HEK293 (cell line): ENCODE measurements around the gene DDB1.
A peak's percentile ranks its signal among the peaks of the same experiment; 100 is the strongest.

Experiments used
- CTCF ChIA-PET: fragments of 350-600 bp; formaldehyde crosslinking; extraction: SDS; loops from one replicate; lab custom pipeline; 2021; ENCODE audit warnings: antibody characterized with exemption; lab: Yijun Ruan, JAX
- POLR2A ChIA-PET: fragments of 300-600 bp; formaldehyde crosslinking; extraction: SDS; loops from one replicate; lab custom pipeline; 2020; ENCODE audit warnings: antibody characterized with exemption, inconsistent platforms; lab: Yijun Ruan, JAX
- H3K27ac ChIP-seq: fragments of 200-500 bp; sonication (Bioruptor generic); 2 replicates; pipeline ENCODE4 v1.5.1; 2014; ENCODE audit warnings: low read depth, low read length, control low read depth, inconsistent platforms; ENCODE audit errors: extremely low read depth
- H3K36me3 ChIP-seq, 2 experiments: fragments of 200-500 bp in 1 of 2; sonication (Bioruptor generic) in 1 of 2; 1 replicate in 1 of 2; 2 replicates in 1 of 2; pipeline ENCODE4 v1.5.1; 2014 to 2017; ENCODE audit warnings: inconsistent platforms in 2 of 2, low read length in 2 of 2; ENCODE audit not compliant: control insufficient read depth in 2 of 2, insufficient read depth in 1 of 2
- H3K4me1 ChIP-seq: fragments of 200-500 bp; sonication (Bioruptor generic); 2 replicates; pipeline ENCODE4 v1.5.1; 2014; ENCODE audit warnings: mild to moderate bottlenecking, low read length, inconsistent platforms; ENCODE audit not compliant: control insufficient read depth, insufficient read depth
- H3K4me3 ChIP-seq: 2 replicates; pipeline ENCODE4 v1.5.1; 2011; ENCODE audit warnings: low read depth, mild to moderate bottlenecking, control low read depth, low read length, moderate library complexity
- H3K9me3 ChIP-seq: fragments of 200-500 bp; sonication (Bioruptor generic); 2 replicates; pipeline ENCODE4 v1.5.1; 2014; ENCODE audit warnings: low read depth, low read length, inconsistent platforms; ENCODE audit not compliant: control insufficient read depth, insufficient read depth
- GLIS1 ChIP-seq: fragments of 450-650 bp; formaldehyde crosslinking; IDR thresholded peaks from 2 replicates; pipeline ENCODE4 v1.5.1; 2016; ENCODE audit warnings: missing biosample characterization, missing genetic modification characterization
- HOXC10 ChIP-seq: sonication (generic); formaldehyde crosslinking; IDR thresholded peaks from 2 replicates; pipeline ENCODE4 v1.8.1; 2023; ENCODE audit warnings: mild to moderate bottlenecking, missing genetic modification reagents
- ZNF121 ChIP-seq: fragments of 450-650 bp; formaldehyde crosslinking; IDR thresholded peaks from 2 replicates; pipeline ENCODE4 v1.5.1; 2016; ENCODE audit warnings: missing biosample characterization, missing genetic modification characterization
- ZNF146 ChIP-seq: fragments of 450-650 bp; formaldehyde crosslinking; IDR thresholded peaks from 2 replicates; pipeline ENCODE4 v1.5.1; 2016; ENCODE audit warnings: missing biosample characterization, missing genetic modification characterization
- ZNF223 ChIP-seq: fragments of 450-650 bp; formaldehyde crosslinking; IDR thresholded peaks from 2 replicates; pipeline ENCODE4 v1.5.1; 2016; ENCODE audit warnings: missing biosample characterization, missing genetic modification characterization
- ZNF394 ChIP-seq: fragments of 450-650 bp; formaldehyde crosslinking; IDR thresholded peaks from 2 replicates; pipeline ENCODE4 v1.5.1; 2016; ENCODE audit warnings: missing biosample characterization, missing genetic modification characterization, mild to moderate bottlenecking, moderate library complexity, borderline replicate concordance
- ZNF521 ChIP-seq: fragments of 450-650 bp; formaldehyde crosslinking; IDR thresholded peaks from 2 replicates; pipeline ENCODE4 v1.5.1; 2017; ENCODE audit warnings: missing biosample characterization, mild to moderate bottlenecking, missing genetic modification characterization
- ZNF530 ChIP-seq: fragments of 450-650 bp; formaldehyde crosslinking; IDR thresholded peaks from 2 replicates; pipeline ENCODE4 v1.5.1; 2016; ENCODE audit warnings: low read depth, missing biosample characterization, missing genetic modification characterization
- ZNF555 ChIP-seq: fragments of 450-650 bp; formaldehyde crosslinking; conservative IDR thresholded peaks from 2 replicates; pipeline ENCODE4 v1.5.1; 2017; ENCODE audit warnings: missing biosample characterization, mild to moderate bottlenecking, missing genetic modification characterization, inconsistent platforms
- ZNF561 ChIP-seq: fragments of 450-650 bp; IDR thresholded peaks from 2 replicates; pipeline ENCODE4 v1.5.1; 2018; ENCODE audit warnings: missing biosample characterization, missing genetic modification characterization, borderline replicate concordance
- ZNF621 ChIP-seq: fragments of 450-650 bp; formaldehyde crosslinking; IDR thresholded peaks from 2 replicates; pipeline ENCODE4 v1.5.1; 2017; ENCODE audit warnings: missing biosample characterization, missing genetic modification characterization
- ZNF629 ChIP-seq: fragments of 450-650 bp; formaldehyde crosslinking; IDR thresholded peaks from 2 replicates; pipeline ENCODE4 v1.5.1; 2017; ENCODE audit warnings: missing biosample characterization, missing genetic modification characterization
- ZNF76 ChIP-seq: fragments of 450-650 bp; formaldehyde crosslinking; IDR thresholded peaks from 2 replicates; pipeline ENCODE4; 2016; ENCODE audit warnings: low read depth, missing biosample characterization, missing genetic modification characterization, borderline replicate concordance
- ZNF777 ChIP-seq: fragments of 450-650 bp; formaldehyde crosslinking; IDR thresholded peaks from 2 replicates; pipeline ENCODE4 v1.5.1; 2017; ENCODE audit warnings: missing biosample characterization, missing genetic modification characterization, borderline replicate concordance
- ZNF791 ChIP-seq: fragments of 450-650 bp; formaldehyde crosslinking; IDR thresholded peaks from 2 replicates; pipeline ENCODE4 v1.5.1; 2016; ENCODE audit warnings: missing biosample characterization, missing genetic modification characterization
- ZXDB ChIP-seq: fragments of 450-650 bp; formaldehyde crosslinking; IDR thresholded peaks from 2 replicates; pipeline ENCODE4 v1.5.1; 2016; ENCODE audit warnings: missing biosample characterization, missing genetic modification characterization
- TF ChIP-seq, protein P1 (sequence below): fragments of 450-650 bp; formaldehyde crosslinking; IDR thresholded peaks from 2 replicates; pipeline ENCODE4 v1.5.1; 2016; ENCODE audit warnings: missing biosample characterization, missing genetic modification characterization
- TF ChIP-seq, protein P2 (sequence below): fragments of 450-650 bp; formaldehyde crosslinking; IDR thresholded peaks from 2 replicates; pipeline ENCODE4 v1.5.1; 2016; ENCODE audit warnings: missing biosample characterization, missing genetic modification characterization
- TF ChIP-seq, protein P3 (sequence below): fragments of 450-650 bp; IDR thresholded peaks from 2 replicates; pipeline ENCODE4 v1.5.1; 2018; ENCODE audit warnings: missing biosample characterization, missing genetic modification characterization
- TF ChIP-seq, protein P4 (sequence below): fragments of 450-650 bp; formaldehyde crosslinking; IDR thresholded peaks from 2 replicates; pipeline ENCODE4 v1.5.1; 2017; ENCODE audit warnings: missing biosample characterization, missing genetic modification characterization
- TF ChIP-seq, protein P5 (sequence below): fragments of 450-650 bp; formaldehyde crosslinking; IDR thresholded peaks from 2 replicates; pipeline ENCODE4 v1.5.1; 2016; ENCODE audit warnings: missing biosample characterization, missing genetic modification characterization
- TF ChIP-seq, protein P6 (sequence below): fragments of 450-650 bp; formaldehyde crosslinking; IDR thresholded peaks from 2 replicates; pipeline ENCODE4 v1.5.1; 2017; ENCODE audit warnings: missing biosample characterization, mild to moderate bottlenecking, missing genetic modification characterization, moderate library complexity
- TF ChIP-seq, protein P7 (sequence below): fragments of 450-650 bp; formaldehyde crosslinking; IDR thresholded peaks from 2 replicates; pipeline ENCODE4 v1.5.1; 2017; ENCODE audit warnings: missing biosample characterization, missing genetic modification characterization

The DDB1 gene

DNA sequence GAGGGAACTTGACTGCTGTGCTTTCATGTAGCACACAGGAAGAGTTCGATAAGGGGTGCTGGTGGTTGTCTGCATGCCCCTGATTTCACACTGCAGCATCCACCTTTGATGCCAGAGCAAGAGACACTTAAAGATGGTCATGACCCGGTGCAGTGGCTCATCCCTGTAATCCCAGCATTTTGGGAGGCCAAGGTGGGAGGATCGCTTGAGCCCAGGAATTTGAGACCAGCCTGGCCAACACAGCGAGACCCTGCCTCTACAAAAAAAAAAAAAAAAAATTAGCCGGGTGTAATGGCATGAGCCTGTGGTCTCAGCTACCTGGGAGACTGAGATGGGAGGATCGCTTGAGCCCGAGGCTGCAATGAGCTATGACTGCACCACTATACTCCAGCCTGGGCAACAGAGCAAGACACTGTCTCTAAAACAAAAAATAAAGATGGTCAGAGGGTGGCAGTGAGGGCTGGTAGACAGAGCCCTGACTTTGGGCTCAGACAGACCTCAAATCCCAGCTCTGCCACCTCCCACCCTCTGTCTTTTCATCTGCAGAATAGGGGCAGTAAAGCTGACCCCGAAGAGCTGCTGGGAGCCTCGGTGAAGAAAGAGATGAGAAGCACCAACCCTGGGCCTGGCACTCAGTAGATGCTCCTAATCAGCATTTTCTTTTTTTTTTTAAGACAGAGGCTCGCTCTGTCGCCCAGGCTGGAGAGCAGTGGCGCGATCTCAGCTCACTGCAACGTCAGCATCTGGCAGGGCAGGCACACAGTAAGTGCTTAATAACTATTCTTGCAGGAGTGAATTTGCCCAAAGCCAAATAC lies 55.5 kb downstream of the DDB1 start:
- no peak for TF ChIP-seq ZNF530 (tag by site-specific recombination)
- TF ChIP-seq, protein P1, sequence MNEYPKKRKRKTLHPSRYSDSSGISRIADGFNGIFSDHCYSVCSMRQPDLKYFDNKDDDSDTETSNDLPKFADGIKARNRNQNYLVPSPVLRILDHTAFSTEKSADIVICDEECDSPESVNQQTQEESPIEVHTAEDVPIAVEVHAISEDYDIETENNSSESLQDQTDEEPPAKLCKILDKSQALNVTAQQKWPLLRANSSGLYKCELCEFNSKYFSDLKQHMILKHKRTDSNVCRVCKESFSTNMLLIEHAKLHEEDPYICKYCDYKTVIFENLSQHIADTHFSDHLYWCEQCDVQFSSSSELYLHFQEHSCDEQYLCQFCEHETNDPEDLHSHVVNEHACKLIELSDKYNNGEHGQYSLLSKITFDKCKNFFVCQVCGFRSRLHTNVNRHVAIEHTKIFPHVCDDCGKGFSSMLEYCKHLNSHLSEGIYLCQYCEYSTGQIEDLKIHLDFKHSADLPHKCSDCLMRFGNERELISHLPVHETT = no peak
- TF ChIP-seq, protein P2, sequence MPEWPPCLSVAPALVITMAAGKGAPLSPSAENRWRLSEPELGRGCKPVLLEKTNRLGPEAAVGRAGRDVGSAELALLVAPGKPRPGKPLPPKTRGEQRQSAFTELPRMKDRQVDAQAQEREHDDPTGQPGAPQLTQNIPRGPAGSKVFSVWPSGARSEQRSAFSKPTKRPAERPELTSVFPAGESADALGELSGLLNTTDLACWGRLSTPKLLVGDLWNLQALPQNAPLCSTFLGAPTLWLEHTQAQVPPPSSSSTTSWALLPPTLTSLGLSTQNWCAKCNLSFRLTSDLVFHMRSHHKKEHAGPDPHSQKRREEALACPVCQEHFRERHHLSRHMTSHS = no peak
- TF ChIP-seq ZNF121 = peak; percentile 64; the same call in 1 of the 2 replicates
- TF ChIP-seq, protein P3, sequence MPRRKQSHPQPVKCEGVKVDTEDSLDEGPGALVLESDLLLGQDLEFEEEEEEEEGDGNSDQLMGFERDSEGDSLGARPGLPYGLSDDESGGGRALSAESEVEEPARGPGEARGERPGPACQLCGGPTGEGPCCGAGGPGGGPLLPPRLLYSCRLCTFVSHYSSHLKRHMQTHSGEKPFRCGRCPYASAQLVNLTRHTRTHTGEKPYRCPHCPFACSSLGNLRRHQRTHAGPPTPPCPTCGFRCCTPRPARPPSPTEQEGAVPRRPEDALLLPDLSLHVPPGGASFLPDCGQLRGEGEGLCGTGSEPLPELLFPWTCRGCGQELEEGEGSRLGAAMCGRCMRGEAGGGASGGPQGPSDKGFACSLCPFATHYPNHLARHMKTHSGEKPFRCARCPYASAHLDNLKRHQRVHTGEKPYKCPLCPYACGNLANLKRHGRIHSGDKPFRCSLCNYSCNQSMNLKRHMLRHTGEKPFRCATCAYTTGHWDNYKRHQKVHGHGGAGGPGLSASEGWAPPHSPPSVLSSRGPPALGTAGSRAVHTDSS (tag by site-specific recombination) = no peak
- H3K4me3 ChIP-seq = no peak overlapping the region
- H3K27ac ChIP-seq = no peak overlapping the region
- no peaks in the 10 kb centered on the region for H3K9me3 ChIP-seq
- CTCF ChIA-PET = interaction anchor here (0.6 kb wide), 1 partner anchor 108 kb away, joined by 3 read pairs; no protein-coding TSS in a partner anchor
- peaks cover 0 to 28% of the 10 kb centered on the region in 2 experiments; a peak in 1 of 3 replicates for H3K36me3 ChIP-seq
- POLR2A ChIA-PET = no interaction called here
- H3K4me1 ChIP-seq = no peaks in the 10 kb centered on the region

DNA sequence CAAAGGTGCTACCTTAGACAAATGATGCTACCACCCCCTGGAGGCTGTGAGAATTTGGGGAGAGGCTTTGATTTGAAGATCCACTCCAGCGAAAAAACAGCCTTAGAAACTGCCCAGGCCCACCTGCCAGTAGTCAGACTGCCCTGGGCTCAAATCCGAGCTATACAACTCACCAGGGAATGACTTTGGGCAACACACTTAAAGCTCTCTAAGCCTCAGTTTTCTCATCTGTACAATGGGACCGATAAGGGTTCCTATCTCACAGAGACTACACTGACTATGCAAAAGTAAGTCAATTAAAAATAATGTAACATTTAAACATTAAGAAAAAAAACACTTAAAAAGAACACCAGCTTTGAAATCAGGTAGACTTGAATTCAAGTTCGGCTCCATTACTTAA lies 57.7 kb downstream of the DDB1 start:
- no peak overlapping the region for H3K27ac ChIP-seq
- ChIA-PET CTCF (interaction anchor here (0.6 to 1.1 kb wide), 3 partner anchors 14 to 515 kb away, joined by 3 to 4 read pairs (median 3); no protein-coding TSS in a partner anchor), POLR2A (no interaction called here)
- H3K9me3 ChIP-seq = no peaks in the 10 kb centered on the region
- no peak overlapping the region for H3K4me3 ChIP-seq
- peaks cover 0 to 24% of the 10 kb centered on the region in 2 experiments; a peak in 1 of 3 replicates for H3K36me3 ChIP-seq
- no peaks in the 10 kb centered on the region for H3K4me1 ChIP-seq
- TF ChIP-seq, protein P4, sequence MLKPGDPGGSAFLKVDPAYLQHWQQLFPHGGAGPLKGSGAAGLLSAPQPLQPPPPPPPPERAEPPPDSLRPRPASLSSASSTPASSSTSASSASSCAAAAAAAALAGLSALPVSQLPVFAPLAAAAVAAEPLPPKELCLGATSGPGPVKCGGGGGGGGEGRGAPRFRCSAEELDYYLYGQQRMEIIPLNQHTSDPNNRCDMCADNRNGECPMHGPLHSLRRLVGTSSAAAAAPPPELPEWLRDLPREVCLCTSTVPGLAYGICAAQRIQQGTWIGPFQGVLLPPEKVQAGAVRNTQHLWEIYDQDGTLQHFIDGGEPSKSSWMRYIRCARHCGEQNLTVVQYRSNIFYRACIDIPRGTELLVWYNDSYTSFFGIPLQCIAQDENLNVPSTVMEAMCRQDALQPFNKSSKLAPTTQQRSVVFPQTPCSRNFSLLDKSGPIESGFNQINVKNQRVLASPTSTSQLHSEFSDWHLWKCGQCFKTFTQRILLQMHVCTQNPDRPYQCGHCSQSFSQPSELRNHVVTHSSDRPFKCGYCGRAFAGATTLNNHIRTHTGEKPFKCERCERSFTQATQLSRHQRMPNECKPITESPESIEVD (tag by site-specific recombination) = no peak
- TF ChIP-seq, protein P5, sequence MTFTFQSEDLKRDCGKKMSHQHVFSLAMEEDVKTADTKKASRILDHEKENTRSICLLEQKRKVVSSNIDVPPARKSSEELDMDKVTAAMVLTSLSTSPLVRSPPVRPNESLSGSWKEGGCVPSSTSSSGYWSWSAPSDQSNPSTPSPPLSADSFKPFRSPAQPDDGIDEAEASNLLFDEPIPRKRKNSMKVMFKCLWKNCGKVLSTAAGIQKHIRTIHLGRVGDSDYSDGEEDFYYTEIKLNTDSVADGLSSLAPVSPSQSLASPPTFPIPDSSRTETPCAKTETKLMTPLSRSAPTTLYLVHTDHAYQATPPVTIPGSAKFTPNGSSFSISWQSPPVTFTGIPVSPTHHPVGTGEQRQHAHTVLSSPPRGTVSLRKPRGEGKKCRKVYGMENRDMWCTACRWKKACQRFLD (tag by site-specific recombination) = no peak
- no peak for TF ChIP-seq ZNF146 (tag by site-specific recombination)
- TF ChIP-seq ZNF791 (tag by site-specific recombination) = no peak
- no peak for TF ChIP-seq ZNF394 (tag by site-specific recombination)
- no peak for TF ChIP-seq ZNF621
- TF ChIP-seq ZNF629 (tag by site-specific recombination) = no peak
- no peak for TF ChIP-seq ZNF223
- no peak for TF ChIP-seq ZNF777 (tag by site-specific recombination)
- TF ChIP-seq ZXDB = no peak
- no peak for TF ChIP-seq GLIS1 (tag by site-specific recombination)
- TF ChIP-seq, protein P6, sequence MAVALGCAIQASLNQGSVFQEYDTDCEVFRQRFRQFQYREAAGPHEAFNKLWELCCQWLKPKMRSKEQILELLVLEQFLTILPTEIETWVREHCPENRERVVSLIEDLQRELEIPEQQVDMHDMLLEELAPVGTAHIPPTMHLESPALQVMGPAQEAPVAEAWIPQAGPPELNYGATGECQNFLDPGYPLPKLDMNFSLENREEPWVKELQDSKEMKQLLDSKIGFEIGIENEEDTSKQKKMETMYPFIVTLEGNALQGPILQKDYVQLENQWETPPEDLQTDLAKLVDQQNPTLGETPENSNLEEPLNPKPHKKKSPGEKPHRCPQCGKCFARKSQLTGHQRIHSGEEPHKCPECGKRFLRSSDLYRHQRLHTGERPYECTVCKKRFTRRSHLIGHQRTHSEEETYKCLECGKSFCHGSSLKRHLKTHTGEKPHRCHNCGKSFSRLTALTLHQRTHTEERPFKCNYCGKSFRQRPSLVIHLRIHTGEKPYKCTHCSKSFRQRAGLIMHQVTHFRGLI (tag by site-specific recombination) = no peak
- no peak for TF ChIP-seq ZNF76
- TF ChIP-seq HOXC10 (CRISPR knock-in tag) = no peak
- no peak for TF ChIP-seq ZNF555 (tag by site-specific recombination)
- TF ChIP-seq, protein P7, sequence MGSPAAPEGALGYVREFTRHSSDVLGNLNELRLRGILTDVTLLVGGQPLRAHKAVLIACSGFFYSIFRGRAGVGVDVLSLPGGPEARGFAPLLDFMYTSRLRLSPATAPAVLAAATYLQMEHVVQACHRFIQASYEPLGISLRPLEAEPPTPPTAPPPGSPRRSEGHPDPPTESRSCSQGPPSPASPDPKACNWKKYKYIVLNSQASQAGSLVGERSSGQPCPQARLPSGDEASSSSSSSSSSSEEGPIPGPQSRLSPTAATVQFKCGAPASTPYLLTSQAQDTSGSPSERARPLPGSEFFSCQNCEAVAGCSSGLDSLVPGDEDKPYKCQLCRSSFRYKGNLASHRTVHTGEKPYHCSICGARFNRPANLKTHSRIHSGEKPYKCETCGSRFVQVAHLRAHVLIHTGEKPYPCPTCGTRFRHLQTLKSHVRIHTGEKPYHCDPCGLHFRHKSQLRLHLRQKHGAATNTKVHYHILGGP (tag by site-specific recombination) = no peak
- no peak for TF ChIP-seq ZNF561 (tag by site-specific recombination)
- no peak for TF ChIP-seq ZNF521
